Limb (tissue), 2 donors: Measurements from ENCODE around the gene HMCN2.
"Not testable (repeated sequence)": the region's sequence is repeated elsewhere in the genome, so short reads cannot be mapped to it uniquely, and the experiment has no call there.

Experiments
- DNase-seq, 2 donors: peaks; one replicate each; pipeline ENCODE4 v3.0.0-alpha.2; 2016; ENCODE audit errors: extremely low spot score in 2 of 2

HMCN2 gene

GRCh38 chr9:130387905-130388304, 122.3 kb downstream of the HMCN2 start:
- DNase-seq: no peak

- DNase-seq: no peak
These were observed 124.8 kb downstream of the HMCN2 start for GRCh38 chr9:130390390-130390789.

GRCh38 chr9:130390986-130391385, 125.4 kb downstream of the HMCN2 start:
- DNase-seq: no peak

GRCh38 chr9:130391866-130392265, 126.3 kb downstream of the HMCN2 start:
- no peak for DNase-seq

DNA sequence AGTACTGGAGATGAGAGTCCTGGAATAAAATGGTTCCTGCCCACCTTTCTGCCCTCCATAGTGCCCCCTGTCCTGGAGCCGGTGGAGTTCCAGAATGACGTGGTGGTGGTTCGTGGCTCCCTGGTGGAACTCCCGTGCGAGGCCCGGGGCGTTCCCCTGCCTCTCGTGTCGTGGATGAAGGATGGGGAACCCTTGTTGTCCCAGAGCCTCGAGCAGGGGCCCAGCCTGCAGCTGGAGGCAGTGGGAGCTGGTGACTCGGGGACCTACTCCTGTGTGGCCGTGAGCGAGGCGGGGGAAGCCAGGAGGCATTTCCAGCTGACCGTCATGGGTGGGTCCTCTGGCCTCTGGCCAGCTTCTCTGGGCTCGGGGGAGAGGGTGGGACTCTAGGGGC, 128.1 kb downstream of the HMCN2 start:
- no peak for DNase-seq

GRCh38 chr9:130394320-130394719, 128.8 kb downstream of the HMCN2 start:
- no peak for DNase-seq

GRCh38 chr9:130394814-130395470, 129.4 kb downstream of the HMCN2 start:
- DNase-seq: no peak

GRCh38 chr9:130395810-130396435, 130.4 kb downstream of the HMCN2 start:
- no peak for DNase-seq

- no peak for DNase-seq
These were observed 131.0 kb downstream of the HMCN2 start for GRCh38 chr9:130396581-130396980.

GRCh38 chr9:130398487-130399240, 133.1 kb downstream of the HMCN2 start:
- no peak for DNase-seq

DNA sequence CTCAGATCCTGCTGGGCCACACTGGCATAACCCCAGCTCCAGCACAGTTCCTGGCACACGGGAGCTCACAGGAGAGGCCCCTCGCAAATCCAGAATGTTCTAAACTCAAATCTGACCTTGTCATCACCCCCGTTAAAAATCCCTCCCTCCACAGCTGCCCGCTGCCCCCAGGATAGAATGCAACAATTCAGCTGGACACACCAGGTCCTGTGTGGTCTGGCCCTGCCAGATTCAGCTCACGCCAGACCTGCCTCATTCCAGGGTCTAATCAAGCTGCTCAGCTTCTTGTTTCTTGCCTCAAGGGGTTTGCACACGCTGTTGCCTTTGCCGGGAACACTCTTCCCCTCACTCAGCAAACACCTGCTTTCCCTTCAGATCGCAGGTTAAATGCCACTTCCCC, 134.2 kb downstream of the HMCN2 start:
- no peak for DNase-seq

DNA sequence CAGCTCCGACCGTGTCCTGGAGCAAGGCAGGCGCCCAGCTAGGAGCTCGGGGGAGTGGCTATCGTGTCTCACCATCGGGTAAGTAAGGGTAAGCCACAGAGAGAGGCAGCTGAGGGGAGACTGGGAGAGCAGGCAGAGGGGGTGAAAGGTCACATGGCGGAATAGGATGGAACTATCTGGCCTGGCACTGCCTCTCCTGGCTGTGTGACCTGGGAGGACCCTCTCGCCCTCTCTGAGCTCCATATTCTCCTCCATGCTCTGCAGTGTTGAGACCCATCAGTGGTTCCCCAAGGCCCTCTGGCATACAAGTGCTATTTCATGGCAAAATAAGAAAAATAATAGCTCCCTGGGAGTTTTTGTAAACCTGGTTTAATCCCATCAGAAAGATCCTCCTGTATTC, 135.3 kb downstream of the HMCN2 start:
- DNase-seq: no peak

GRCh38 chr9:130401742-130402141, 136.2 kb downstream of the HMCN2 start:
- DNase-seq: not testable (repeated sequence)

- DNase-seq: no peak
These were observed 136.7 kb downstream of the HMCN2 start for GRCh38 chr9:130402243-130402642.

DNA sequence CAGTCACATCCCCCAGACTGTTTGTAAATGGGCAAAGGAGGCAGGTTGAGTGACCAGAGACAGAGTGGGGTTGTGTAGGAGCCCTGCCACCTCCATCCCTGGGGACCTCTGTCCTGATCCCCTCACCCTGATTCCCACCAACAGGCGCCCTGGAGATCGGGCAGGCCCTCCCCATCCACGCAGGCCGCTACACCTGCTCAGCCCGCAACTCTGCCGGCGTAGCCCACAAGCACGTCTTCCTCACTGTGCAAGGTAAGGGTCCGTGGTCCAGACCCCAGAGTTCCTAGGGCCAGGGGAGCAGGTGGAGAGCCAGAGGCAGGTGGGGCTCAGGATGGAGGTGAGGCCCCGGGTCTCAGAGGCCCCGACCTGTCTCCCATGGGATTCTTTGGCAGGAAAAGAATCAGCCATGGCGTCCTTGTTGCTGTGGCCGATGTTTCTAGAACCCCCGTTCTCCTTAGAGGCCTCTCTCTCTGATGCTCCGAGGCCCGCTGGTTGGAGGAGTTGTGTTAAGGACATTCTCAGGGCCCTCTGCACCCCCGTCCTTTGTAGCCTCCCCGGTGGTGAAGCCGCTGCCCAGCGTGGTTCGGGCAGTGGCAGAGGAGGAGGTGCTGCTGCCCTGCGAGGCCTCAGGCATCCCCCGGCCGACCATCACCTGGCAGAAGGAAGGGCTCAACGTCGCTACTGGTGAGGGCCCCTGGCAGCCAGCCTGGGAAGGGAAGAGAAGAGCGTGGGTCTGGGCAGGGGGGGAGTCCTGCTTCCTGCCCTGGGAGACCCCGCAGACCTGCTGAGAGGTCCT, 137.3 kb downstream of the HMCN2 start:
- no peak for DNase-seq

DNA sequence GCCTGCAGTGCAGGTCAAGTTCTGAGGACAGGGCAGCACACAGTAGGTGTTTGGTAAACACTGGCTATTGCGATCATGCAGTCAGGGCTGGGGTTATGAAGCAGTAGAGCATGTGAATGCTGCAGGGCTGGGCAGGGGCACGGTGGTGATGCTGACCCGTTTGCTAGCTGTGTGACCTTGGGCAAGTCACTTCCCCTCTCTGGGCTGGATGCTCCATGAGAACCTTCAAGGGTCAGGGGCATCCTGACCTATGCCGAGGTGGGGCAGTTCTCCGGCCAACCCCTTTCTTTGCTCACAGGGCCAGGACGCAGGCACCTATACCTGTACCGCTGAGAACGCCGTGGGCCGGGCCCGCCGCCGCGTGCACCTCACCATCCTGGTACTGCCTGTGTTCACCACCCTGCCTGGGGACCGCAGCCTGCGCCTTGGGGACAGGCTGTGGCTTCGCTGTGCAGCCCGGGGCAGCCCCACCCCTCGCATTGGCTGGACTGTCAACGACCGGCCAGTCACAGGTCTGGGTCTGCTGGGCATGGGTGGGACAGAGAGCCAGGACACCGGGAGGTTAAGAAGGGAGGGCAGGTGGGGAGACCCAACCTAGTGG, 140.2 kb downstream of the HMCN2 start:
- DNase-seq: no peak

GRCh38 chr9:130406278-130406895, 140.8 kb downstream of the HMCN2 start:
- no peak for DNase-seq

GRCh38 chr9:130407916-130408663, 142.5 kb downstream of the HMCN2 start:
- DNase-seq: no peak

- no peak for DNase-seq
These were observed 143.1 kb downstream of the HMCN2 start for GRCh38 chr9:130408669-130409068.

- no peak for DNase-seq
These were observed 143.7 kb downstream of the HMCN2 start for GRCh38 chr9:130409246-130409645.
